GM21825 (cell line): ENCODE measurements around the gene IL2RA.
"Not testable (repeated sequence)": the region's sequence is repeated elsewhere in the genome, so short reads cannot be mapped to it uniquely, and the experiment has no call there.

Source experiments
- ATAC-seq: cut with Tn5 transposase; IDR thresholded peaks from one replicate; pipeline ENCODE4 v1.9.1; 2021; ENCODE audit warnings: mild to moderate bottlenecking, moderate library complexity; ENCODE audit not compliant: unreplicated experiment

Gene IL2RA

GRCh38 chr10:6044060-6044459 is 18.1 kb downstream of the IL2RA start:
- ATAC-seq, result no peak

- not testable (repeated sequence) for ATAC-seq
These were observed 18.8 kb downstream of the IL2RA start for GRCh38 chr10:6043377-6043776.

- no peak for ATAC-seq
These were observed 22.0 kb downstream of the IL2RA start for GRCh38 chr10:6040205-6040604.

- no peak for ATAC-seq
These were observed 22.5 kb downstream of the IL2RA start for GRCh38 chr10:6039711-6040110.

- ATAC-seq, result no peak
These were observed 24.0 kb downstream of the IL2RA start for GRCh38 chr10:6038071-6038631.

GRCh38 chr10:6037422-6037821 is 24.7 kb downstream of the IL2RA start:
- ATAC-seq, result no peak

- no peak for ATAC-seq
These were observed 25.3 kb downstream of the IL2RA start for GRCh38 chr10:6036861-6037321.

- ATAC-seq, result no peak
These were observed 26.1 kb downstream of the IL2RA start for GRCh38 chr10:6035931-6036575.

GRCh38 chr10:6035101-6035834 is 26.9 kb downstream of the IL2RA start:
- ATAC-seq, result no peak

GRCh38 chr10:6034371-6034770 is 27.8 kb downstream of the IL2RA start:
- ATAC-seq, result no peak

GRCh38 chr10:6033954-6034353 is 28.2 kb downstream of the IL2RA start:
- ATAC-seq, result no peak

GRCh38 chr10:6030940-6031339 is 31.2 kb downstream of the IL2RA start:
- ATAC-seq, result no peak

- no peak for ATAC-seq
These were observed 31.9 kb downstream of the IL2RA start for GRCh38 chr10:6030217-6030616.

- no peak for ATAC-seq
These were observed 34.2 kb downstream of the IL2RA start for GRCh38 chr10:6027929-6028328.

GRCh38 chr10:6025683-6026255 is 36.4 kb downstream of the IL2RA start:
- ATAC-seq, result no peak

GRCh38 chr10:6024334-6024682 is 37.9 kb downstream of the IL2RA start:
- ATAC-seq, result no peak

GRCh38 chr10:6023661-6024333 is 38.4 kb downstream of the IL2RA start:
- ATAC-seq, result no peak

GRCh38 chr10:6022660-6023059 is 39.5 kb downstream of the IL2RA start:
- ATAC-seq, result no peak

- no peak for ATAC-seq
These were observed 41.3 kb downstream of the IL2RA start for GRCh38 chr10:6020826-6021225.

GRCh38 chr10:6019796-6020195 is 42.4 kb downstream of the IL2RA start:
- ATAC-seq, result no peak

GRCh38 chr10:6019010-6019782 is 43.0 kb downstream of the IL2RA start:
- ATAC-seq, result no peak
